Measurements from ENCODE around the gene S100Z. TPM values are rescaled to one million over a fixed set of nuclear protein-coding genes. Genes with fewer than 3 reads are reported as not detected.

The S100Z gene
- total RNA-seq, 1 experiment from 2014 or later = not detected

- H3K4me1 ChIP-seq (ENCODE audit: control insufficient read depth, insufficient read depth, low read length) = no peaks in the 10 kb centered on the region
- DNase-seq (ENCODE audit: low read depth, low spot score) (no peak), ATAC-seq (no peak)
- H3K27me3 ChIP-seq (ENCODE audit: control insufficient read depth, insufficient read depth, low read length) = no peaks in the 10 kb centered on the region; the same call in 1 of the 2 replicates
- ChIA-PET POLR2A (no interaction called here), CTCF (no interaction called here)
- no peak overlapping the region for H3K4me3 ChIP-seq (ENCODE audit: low read depth in 2 of 2, low read length in 2 of 2)
- intact Hi-C loops (cut with micrococcal nuclease; ENCODE audit: unreplicated experiment) = no loop called here
- no peak overlapping the region for H3K27ac ChIP-seq (ENCODE audit: low read length)
- H3K9me3 ChIP-seq (ENCODE audit: control insufficient read depth, insufficient read depth, low read depth, low read length) = no peaks in the 10 kb centered on the region
- in situ Hi-C loops (cut with HindIII; ENCODE audit: low pct_unique_long_range_greater_than_20kb, low sequenced_read_pairs) = no loop called here
- TF ChIP-seq CTCF (IDR thresholded peaks at IDR 0.05) (no peak), SIN3A (IDR thresholded peaks at IDR 0.05; ENCODE audit: borderline replicate concordance, insufficient read depth, low read depth, low read length) (no peak), REST (IDR thresholded peaks at IDR 0.05; ENCODE audit: insufficient read depth in 1 of 2, low read depth in 2 of 2, low read length in 1 of 2) (no peak), TCF7L2 (IDR thresholded peaks at IDR 0.05; ENCODE audit: low read depth, low read length) (no peak), POLR2AphosphoS5 (IDR thresholded peaks at IDR 0.05; ENCODE audit: low read depth, low read length) (no peak)
- no peaks in the 10 kb centered on the region for H3K36me3 ChIP-seq (ENCODE audit: control insufficient read depth, insufficient read depth, low read length)
- BruUV-seq (replicated peaks) = no TSS peak
Observed at GRCh38 chr5:76918539-76918938, 68.7 kb downstream of the S100Z start.

GRCh38 chr5:76920491-76920890, 70.7 kb downstream of the S100Z start:
- intact Hi-C loops (cut with micrococcal nuclease; ENCODE audit: unreplicated experiment) = no loop called here
- CTCF ChIA-PET = no interaction called here
- H3K4me1 ChIP-seq (ENCODE audit: control insufficient read depth, insufficient read depth, low read length) = no peaks in the 10 kb centered on the region
- no TSS peak for BruUV-seq (replicated peaks)
- H3K27ac ChIP-seq (ENCODE audit: low read length) = no peak overlapping the region
- no peak for DNase-seq (ENCODE audit: low read depth, low spot score)
- H3K27me3 ChIP-seq (ENCODE audit: control insufficient read depth, insufficient read depth, low read length) = no peaks in the 10 kb centered on the region; the same call in 1 of the 2 replicates
- no peak overlapping the region for H3K4me3 ChIP-seq (ENCODE audit: low read depth in 2 of 2, low read length in 2 of 2)
- no peak for ATAC-seq
- no peak for TF ChIP-seq POLR2AphosphoS5 (IDR thresholded peaks at IDR 0.05; ENCODE audit: low read depth, low read length)
- no peak for TF ChIP-seq TCF7L2 (IDR thresholded peaks at IDR 0.05; ENCODE audit: low read depth, low read length)
- POLR2A ChIA-PET = no interaction called here
- no peaks in the 10 kb centered on the region for H3K9me3 ChIP-seq (ENCODE audit: control insufficient read depth, insufficient read depth, low read depth, low read length)
- in situ Hi-C loops (cut with HindIII; ENCODE audit: low pct_unique_long_range_greater_than_20kb, low sequenced_read_pairs) = no loop called here
- no peaks in the 10 kb centered on the region for H3K36me3 ChIP-seq (ENCODE audit: control insufficient read depth, insufficient read depth, low read length)

GRCh38 chr5:76926329-76927105, 76.7 kb downstream of the S100Z start:
- H3K9me3 ChIP-seq (ENCODE audit: control insufficient read depth, insufficient read depth, low read depth, low read length) = no peaks in the 10 kb centered on the region
- in situ Hi-C loops (cut with HindIII; ENCODE audit: low pct_unique_long_range_greater_than_20kb, low sequenced_read_pairs) (no loop called here), intact Hi-C loops (cut with micrococcal nuclease; ENCODE audit: unreplicated experiment) (no loop called here)
- TF ChIP-seq TCF7L2 (IDR thresholded peaks at IDR 0.05; ENCODE audit: low read depth, low read length) (no peak), POLR2AphosphoS5 (IDR thresholded peaks at IDR 0.05; ENCODE audit: low read depth, low read length) (no peak), CTCF (IDR thresholded peaks at IDR 0.05) (no peak), REST (IDR thresholded peaks at IDR 0.05; ENCODE audit: insufficient read depth in 1 of 2, low read depth in 2 of 2, low read length in 1 of 2) (no peak), SIN3A (IDR thresholded peaks at IDR 0.05; ENCODE audit: borderline replicate concordance, insufficient read depth, low read depth, low read length) (no peak)
- no peak overlapping the region for H3K27ac ChIP-seq (ENCODE audit: low read length)
- no TSS peak for BruUV-seq (replicated peaks)
- DNase-seq (ENCODE audit: low read depth, low spot score) (no peak), ATAC-seq (no peak)
- no peaks in the 10 kb centered on the region for H3K4me1 ChIP-seq (ENCODE audit: control insufficient read depth, insufficient read depth, low read length)
- no peaks in the 10 kb centered on the region for H3K36me3 ChIP-seq (ENCODE audit: control insufficient read depth, insufficient read depth, low read length)
- CTCF ChIA-PET = no interaction called here
- POLR2A ChIA-PET = no interaction called here
- H3K4me3 ChIP-seq (ENCODE audit: low read depth in 2 of 2, low read length in 2 of 2) = no peak overlapping the region
- peaks cover 2% of the 10 kb centered on the region; the same call in 1 of the 2 replicates for H3K27me3 ChIP-seq (ENCODE audit: control insufficient read depth, insufficient read depth, low read length)

Data from Panc1 (cell line).